ENCODE data around the gene INTS12. TPM values are rescaled to one million over a fixed set of nuclear protein-coding genes. Genes with fewer than 3 reads are reported as not detected.
A peak's percentile ranks its signal among the peaks of the same experiment; 100 is the strongest.
"Not testable (repeated sequence)": the region's sequence is repeated elsewhere in the genome, so short reads cannot be mapped to it uniquely, and the experiment has no call there.

Gene INTS12
- total RNA-seq, 1 donor from 2014 or later: 11.5 TPM

DNA sequence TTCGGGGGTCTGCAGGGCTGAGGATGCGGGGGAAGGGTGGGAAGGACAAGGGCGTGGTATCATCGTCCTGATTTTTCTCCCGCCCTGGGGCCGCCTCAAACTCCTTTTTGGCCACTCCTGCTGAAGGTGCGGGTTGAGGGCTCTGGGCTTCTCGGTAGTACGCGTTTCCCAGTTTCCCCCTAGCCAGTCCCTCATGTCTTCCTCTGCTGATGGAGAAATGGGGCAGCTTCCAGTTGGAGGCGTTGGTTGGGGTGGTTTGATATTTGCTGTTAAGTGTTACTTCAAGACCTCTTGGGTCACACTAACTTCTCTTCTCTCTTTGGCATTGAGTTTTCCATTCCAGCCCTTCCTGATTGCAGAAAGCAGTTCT is 577 bp upstream of the INTS12 start:
- DNase-seq (ENCODE audit: low spot score in 2 of 2): no peak
- TF ChIP-seq, protein P1, sequence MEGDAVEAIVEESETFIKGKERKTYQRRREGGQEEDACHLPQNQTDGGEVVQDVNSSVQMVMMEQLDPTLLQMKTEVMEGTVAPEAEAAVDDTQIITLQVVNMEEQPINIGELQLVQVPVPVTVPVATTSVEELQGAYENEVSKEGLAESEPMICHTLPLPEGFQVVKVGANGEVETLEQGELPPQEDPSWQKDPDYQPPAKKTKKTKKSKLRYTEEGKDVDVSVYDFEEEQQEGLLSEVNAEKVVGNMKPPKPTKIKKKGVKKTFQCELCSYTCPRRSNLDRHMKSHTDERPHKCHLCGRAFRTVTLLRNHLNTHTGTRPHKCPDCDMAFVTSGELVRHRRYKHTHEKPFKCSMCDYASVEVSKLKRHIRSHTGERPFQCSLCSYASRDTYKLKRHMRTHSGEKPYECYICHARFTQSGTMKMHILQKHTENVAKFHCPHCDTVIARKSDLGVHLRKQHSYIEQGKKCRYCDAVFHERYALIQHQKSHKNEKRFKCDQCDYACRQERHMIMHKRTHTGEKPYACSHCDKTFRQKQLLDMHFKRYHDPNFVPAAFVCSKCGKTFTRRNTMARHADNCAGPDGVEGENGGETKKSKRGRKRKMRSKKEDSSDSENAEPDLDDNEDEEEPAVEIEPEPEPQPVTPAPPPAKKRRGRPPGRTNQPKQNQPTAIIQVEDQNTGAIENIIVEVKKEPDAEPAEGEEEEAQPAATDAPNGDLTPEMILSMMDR (IDR thresholded peaks at IDR 0.05): no peak
- Histone ChIP-seq H3K4me1 (peaks cover 7 to 20% of the 10 kb centered on the region in 2 donors), H3K27me3 (no peaks in the 10 kb centered on the region), H3K9me3 (no peaks in the 10 kb centered on the region), H3K36me3 (no peaks in the 10 kb centered on the region), H3K27ac (peak overlapping the region; percentile 84 to 90), H3K4me3 (peak overlapping the region; percentile 76 to 87)
- intact Hi-C loops (cut with DNase I): loop anchor here (5.0 kb wide), 4 partner anchors 188 to 608 kb away; partner anchors contain the start of genes AIMP1, NPNT, PPA2 and TBCK

DNA sequence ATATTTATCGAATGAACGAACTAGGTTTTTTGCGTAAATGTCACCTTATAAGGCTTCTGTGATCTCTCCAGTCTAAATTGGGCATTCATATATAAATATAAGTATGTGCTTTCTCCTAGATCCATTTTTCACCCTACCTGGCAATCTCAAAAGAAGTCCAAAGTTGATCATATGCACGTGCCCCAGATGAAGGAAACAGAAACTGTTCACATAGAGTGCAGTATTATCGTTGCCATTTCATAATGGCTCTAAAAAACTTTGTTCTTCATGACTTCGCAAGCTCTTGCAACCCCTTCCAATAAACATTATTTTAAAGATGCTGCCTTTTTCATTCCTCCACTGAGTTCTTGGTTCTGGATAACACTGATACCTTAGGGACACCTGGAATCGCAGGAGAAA is 708 bp downstream of the INTS12 start:
- H3K27ac ChIP-seq: peak overlapping the region; percentile 84 to 90
- peaks cover 7 to 18% of the 10 kb centered on the region in 2 donors for H3K4me1 ChIP-seq
- peak overlapping the region; percentile 76 to 87 for H3K4me3 ChIP-seq
- no peaks in the 10 kb centered on the region for H3K9me3 ChIP-seq
- no peak for DNase-seq (ENCODE audit: low spot score in 2 of 2)
- no peaks in the 10 kb centered on the region for H3K36me3 ChIP-seq
- intact Hi-C loops (cut with DNase I): loop anchor here (5.0 kb wide), 4 partner anchors 190 to 610 kb away; partner anchors contain the start of genes AIMP1, NPNT, PPA2 and TBCK
- no peaks in the 10 kb centered on the region for H3K27me3 ChIP-seq
- TF ChIP-seq, protein P1 (IDR thresholded peaks at IDR 0.05): no peak

DNA sequence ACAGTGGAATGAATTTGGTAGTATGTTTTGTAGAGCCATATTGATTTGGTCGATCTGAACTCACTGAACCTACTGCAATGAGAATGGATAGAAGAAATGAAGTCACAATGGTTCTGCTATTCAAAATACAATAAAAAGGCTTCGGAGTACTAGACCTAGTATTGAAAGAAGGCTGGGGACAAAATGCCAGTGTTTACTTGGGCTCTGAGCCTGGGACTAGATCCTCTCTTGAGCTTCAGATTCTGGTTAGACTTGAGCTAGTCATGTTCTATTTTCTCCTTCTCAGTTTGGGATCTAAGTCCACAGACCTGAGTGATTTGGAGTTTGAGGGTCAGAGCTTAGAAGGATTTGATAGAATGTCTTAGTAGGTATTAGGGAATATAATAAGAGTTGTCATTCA is 9.9 kb downstream of the INTS12 start:
- DNase-seq (ENCODE audit: low spot score in 2 of 2): no peak
- TF ChIP-seq, protein P1 (IDR thresholded peaks at IDR 0.05): no peak
- intact Hi-C loops (cut with DNase I): no loop called here
- no peaks in the 10 kb centered on the region for H3K27me3 ChIP-seq
- H3K4me1 ChIP-seq: no peaks in the 10 kb centered on the region
- H3K27ac ChIP-seq: no peak overlapping the region
- no peaks in the 10 kb centered on the region for H3K9me3 ChIP-seq
- peaks cover 10 to 32% of the 10 kb centered on the region in 2 donors for H3K36me3 ChIP-seq
- no peak overlapping the region for H3K4me3 ChIP-seq

DNA sequence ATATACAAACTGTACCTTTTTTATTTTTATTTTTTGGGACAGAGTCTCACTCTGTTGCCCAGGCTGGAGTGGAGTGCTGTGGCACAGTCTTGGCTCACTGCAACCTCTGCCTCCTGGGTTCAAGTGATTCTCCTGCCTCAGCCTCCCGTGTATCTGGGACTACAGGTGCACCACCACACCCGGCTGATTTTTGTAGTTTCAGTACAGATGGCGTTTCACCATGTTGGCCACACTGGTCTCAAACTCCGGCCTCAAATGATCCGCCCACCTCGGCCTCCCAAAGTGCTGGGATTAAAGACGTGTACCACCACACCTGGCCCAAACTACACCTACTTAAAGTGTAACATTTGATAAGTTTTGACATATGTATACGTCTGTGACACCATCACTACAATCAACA is 12.7 kb downstream of the INTS12 start:
- intact Hi-C loops (cut with DNase I): loop anchor here (2.0 kb wide), 1 partner anchor 17 kb away; no protein-coding TSS in a partner anchor
- not testable (repeated sequence) for H3K27me3 ChIP-seq; H3K4me3 ChIP-seq; H3K4me1 ChIP-seq; DNase-seq (ENCODE audit: low spot score in 2 of 2); H3K9me3 ChIP-seq; H3K27ac ChIP-seq
- H3K36me3 ChIP-seq: peaks cover 29 to 49% of the 10 kb centered on the region in 2 donors

DNA sequence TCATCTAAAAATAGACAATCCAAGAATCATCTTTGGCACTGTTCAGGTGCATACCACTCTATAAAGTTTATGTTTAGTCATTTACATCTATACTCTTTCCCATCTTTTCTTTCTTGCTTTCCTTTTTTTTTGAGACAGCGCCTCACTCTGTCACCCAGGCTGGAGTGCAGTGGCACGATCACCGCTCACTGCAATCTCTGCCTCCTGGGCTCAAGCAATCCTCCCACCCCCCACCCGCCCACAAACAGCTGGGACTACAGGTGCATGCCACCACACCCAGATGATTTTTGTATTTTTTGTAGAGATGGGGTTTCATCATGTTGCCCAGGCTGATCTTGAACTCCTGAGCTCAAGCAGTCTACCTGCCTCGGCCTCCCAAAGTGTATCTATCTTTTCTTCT is 13.7 kb downstream of the INTS12 start:
- not testable (repeated sequence) for DNase-seq (ENCODE audit: low spot score in 2 of 2); H3K27ac ChIP-seq; H3K9me3 ChIP-seq; H3K4me3 ChIP-seq; H3K4me1 ChIP-seq; H3K27me3 ChIP-seq
- intact Hi-C loops (cut with DNase I): loop anchor here (2.0 kb wide), 1 partner anchor 16 kb away; no protein-coding TSS in a partner anchor
- peaks cover 38 to 54% of the 10 kb centered on the region in 2 donors for H3K36me3 ChIP-seq

DNA sequence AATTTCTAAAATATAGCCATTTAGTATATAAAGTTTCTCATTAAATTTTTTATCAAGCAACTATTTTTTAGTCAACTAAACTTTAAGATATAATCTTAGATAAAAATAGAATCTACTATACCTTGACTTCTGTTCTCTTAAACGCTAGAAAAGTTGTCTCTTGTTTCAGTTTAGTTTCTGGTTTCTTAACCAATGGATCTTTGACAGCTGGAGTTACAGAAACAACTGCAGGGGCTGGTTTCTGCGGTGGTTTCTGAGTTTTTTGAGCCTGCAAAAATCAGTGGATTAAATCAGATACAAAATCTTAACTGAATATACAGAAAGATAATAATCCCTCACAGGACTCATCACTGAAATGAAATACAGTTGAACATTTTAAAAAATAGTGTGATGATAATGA is 21.9 kb downstream of the INTS12 start:
- no peaks in the 10 kb centered on the region for H3K9me3 ChIP-seq
- no peak for DNase-seq (ENCODE audit: low spot score in 2 of 2)
- TF ChIP-seq, protein P1 (IDR thresholded peaks at IDR 0.05): no peak
- intact Hi-C loops (cut with DNase I): loop anchor here (10.0 kb wide), 1 partner anchor 162 kb away; no protein-coding TSS in a partner anchor
- H3K4me1 ChIP-seq: no peaks in the 10 kb centered on the region
- no peaks in the 10 kb centered on the region for H3K27me3 ChIP-seq
- no peak overlapping the region for H3K27ac ChIP-seq
- no peak overlapping the region for H3K4me3 ChIP-seq
- H3K36me3 ChIP-seq: peaks cover 25 to 54% of the 10 kb centered on the region in 2 donors

DNA sequence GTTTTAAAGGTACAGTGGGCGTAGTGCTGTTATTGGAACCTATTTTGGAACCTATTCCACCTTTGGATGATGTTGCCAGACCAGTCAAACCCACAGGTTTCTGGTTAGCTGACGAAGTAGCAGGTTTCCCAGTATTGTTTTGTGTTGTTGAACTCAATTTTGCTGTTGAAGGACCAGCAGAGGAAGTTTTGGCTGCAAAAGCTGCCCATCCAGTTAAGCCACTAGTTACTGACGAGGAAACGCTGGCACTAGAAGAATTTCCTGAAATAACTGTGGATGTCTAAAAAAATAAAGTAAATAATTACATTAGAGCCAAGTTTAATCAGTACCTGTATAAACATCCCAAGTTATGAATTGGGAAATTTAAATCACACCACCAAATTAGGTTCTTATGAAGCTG is 25.5 kb downstream of the INTS12 start:
- no peaks in the 10 kb centered on the region for H3K9me3 ChIP-seq
- no peak overlapping the region for H3K27ac ChIP-seq
- TF ChIP-seq, protein P1 (IDR thresholded peaks at IDR 0.05): no peak
- H3K4me3 ChIP-seq: no peak overlapping the region
- H3K4me1 ChIP-seq: no peaks in the 10 kb centered on the region
- intact Hi-C loops (cut with DNase I): loop anchor here (10.0 kb wide), 1 partner anchor 158 kb away; no protein-coding TSS in a partner anchor
- H3K27me3 ChIP-seq: no peaks in the 10 kb centered on the region
- no peak for DNase-seq (ENCODE audit: low spot score in 2 of 2)
- peaks cover 3 to 28% of the 10 kb centered on the region in 2 donors for H3K36me3 ChIP-seq
